ENCODE measurements around the gene POLK.

- TF ChIP-seq CTCF (conservative IDR thresholded peaks at IDR 0.05; ENCODE audit: low read depth, low read length), result no peak
- TF ChIP-seq EZH2 (IDR thresholded peaks at IDR 0.05; ENCODE audit: low read length, unreplicated experiment), result no peak
- TF ChIP-seq EZH2phosphoT487 (IDR thresholded peaks at IDR 0.05; ENCODE audit: borderline replicate concordance, low read length), result no peak
Observed at GRCh38 chr5:75550597-75550996, 38.9 kb downstream of the POLK start.
